IPS-18c (cell line): ENCODE results near the gene PDXK.

Experiments used
- H3K4me3 ChIP-seq: 2 replicates; pipeline ENCODE4 v1.7.0; 2013; ENCODE audit warnings: low read depth, mild to moderate bottlenecking, low read length, moderate library complexity; ENCODE audit not compliant: insufficient read depth
- H3K9me3 ChIP-seq: one replicate; pipeline ENCODE4 v1.6.1; 2013; ENCODE audit warnings: mild to moderate bottlenecking, low read length, moderate library complexity; ENCODE audit not compliant: control insufficient read depth, insufficient read depth

The PDXK gene

GRCh38 chr21:43751955-43752591, 33.1 kb downstream of the PDXK start:
- Histone ChIP-seq H3K4me3 (no peak overlapping the region), H3K9me3 (peaks cover 2% of the 10 kb centered on the region)

GRCh38 chr21:43752758-43753438, 34.0 kb downstream of the PDXK start:
- Histone ChIP-seq H3K4me3 (no peak overlapping the region), H3K9me3 (peaks cover 2% of the 10 kb centered on the region)

GRCh38 chr21:43753439-43753799, 34.5 kb downstream of the PDXK start:
- H3K9me3 ChIP-seq = peaks cover 2% of the 10 kb centered on the region
- no peak overlapping the region for H3K4me3 ChIP-seq

GRCh38 chr21:43754948-43755781, 36.2 kb downstream of the PDXK start:
- Histone ChIP-seq H3K9me3 (no peaks in the 10 kb centered on the region), H3K4me3 (no peak overlapping the region)

- no peak overlapping the region for H3K4me3 ChIP-seq
Measured at GRCh38 chr21:43755820-43756594, 37.1 kb downstream of the PDXK start.

GRCh38 chr21:43757601-43758000, 38.7 kb downstream of the PDXK start:
- no peaks in the 10 kb centered on the region for H3K9me3 ChIP-seq

More at GRCh38 chr21:43755820-43756594, 37.1 kb downstream of the PDXK start:
- H3K9me3 ChIP-seq = no peaks in the 10 kb centered on the region

GRCh38 chr21:43758111-43758641, 39.2 kb downstream of the PDXK start:
- Histone ChIP-seq H3K9me3 (no peaks in the 10 kb centered on the region), H3K4me3 (no peak overlapping the region)

More at GRCh38 chr21:43757601-43758000, 38.7 kb downstream of the PDXK start:
- no peak overlapping the region for H3K4me3 ChIP-seq

GRCh38 chr21:43758811-43759210, 39.9 kb downstream of the PDXK start:
- no peak overlapping the region for H3K4me3 ChIP-seq

GRCh38 chr21:43759651-43760050, 40.7 kb downstream of the PDXK start:
- Histone ChIP-seq H3K4me3 (no peak overlapping the region), H3K9me3 (no peaks in the 10 kb centered on the region)

More at GRCh38 chr21:43758811-43759210, 39.9 kb downstream of the PDXK start:
- H3K9me3 ChIP-seq = no peaks in the 10 kb centered on the region

- Histone ChIP-seq H3K9me3 (no peaks in the 10 kb centered on the region), H3K4me3 (no peak overlapping the region)
Measured at GRCh38 chr21:43760391-43760958, 41.5 kb downstream of the PDXK start.

- H3K4me3 ChIP-seq = no peak overlapping the region
- H3K9me3 ChIP-seq = no peaks in the 10 kb centered on the region
Measured at GRCh38 chr21:43761886-43762285, 43.0 kb downstream of the PDXK start.

- no peak overlapping the region for H3K4me3 ChIP-seq
- no peaks in the 10 kb centered on the region for H3K9me3 ChIP-seq
Measured at GRCh38 chr21:43762303-43763128, 43.6 kb downstream of the PDXK start.

GRCh38 chr21:43763901-43764523, 45.1 kb downstream of the PDXK start:
- H3K4me3 ChIP-seq = no peak overlapping the region
- H3K9me3 ChIP-seq = no peaks in the 10 kb centered on the region

- no peaks in the 10 kb centered on the region for H3K9me3 ChIP-seq
- H3K4me3 ChIP-seq = no peak overlapping the region
Measured at GRCh38 chr21:43764576-43765495, 45.9 kb downstream of the PDXK start.
